HL-60/S4 treated with retinoic acid at 250 ng/mL for 4 days and 3 days (cell line): ENCODE results near the gene SLC25A25.

Experiments
- in situ Hi-C: fragments of 300-500 bp; cut with MboI; formaldehyde crosslinking; loops from 2 replicates; pipeline ENCODE4 v1.7.0; 2022; ENCODE audit warnings: low sequenced_read_pairs

SLC25A25 gene

GRCh38 chr9:128072144-128073021 is 4.4 kb downstream of the SLC25A25 start:
- in situ Hi-C loops: no loop called here

- in situ Hi-C loops: no loop called here
Measured at GRCh38 chr9:128073253-128073886, 5.3 kb downstream of the SLC25A25 start.

- in situ Hi-C loops: no loop called here
Measured at GRCh38 chr9:128077847-128078503, 9.9 kb downstream of the SLC25A25 start.

- in situ Hi-C loops: no loop called here
Measured at GRCh38 chr9:128078504-128079434, 10.7 kb downstream of the SLC25A25 start.

- in situ Hi-C loops: no loop called here
Measured at GRCh38 chr9:128080206-128080605, 12.2 kb downstream of the SLC25A25 start.

- in situ Hi-C loops: no loop called here
Measured at GRCh38 chr9:128081056-128081455, 13.0 kb downstream of the SLC25A25 start.

- in situ Hi-C loops: no loop called here
Measured at GRCh38 chr9:128082151-128082550, 14.1 kb downstream of the SLC25A25 start.

- in situ Hi-C loops: no loop called here
Measured at GRCh38 chr9:128084746-128085145, 16.7 kb downstream of the SLC25A25 start.

GRCh38 chr9:128085943-128086342 is 17.9 kb downstream of the SLC25A25 start:
- in situ Hi-C loops: no loop called here

GRCh38 chr9:128087262-128087661 is 19.2 kb downstream of the SLC25A25 start:
- in situ Hi-C loops: no loop called here

GRCh38 chr9:128088253-128088945 is 20.4 kb downstream of the SLC25A25 start:
- in situ Hi-C loops: no loop called here

- in situ Hi-C loops: no loop called here
Measured at GRCh38 chr9:128089299-128089698, 21.3 kb downstream of the SLC25A25 start.

GRCh38 chr9:128091144-128091543 is 23.1 kb downstream of the SLC25A25 start:
- in situ Hi-C loops: no loop called here

GRCh38 chr9:128091571-128091970 is 23.5 kb downstream of the SLC25A25 start:
- in situ Hi-C loops: no loop called here

GRCh38 chr9:128092199-128092977 is 24.4 kb downstream of the SLC25A25 start:
- in situ Hi-C loops: no loop called here

GRCh38 chr9:128093011-128093410 is 25.0 kb downstream of the SLC25A25 start:
- in situ Hi-C loops: no loop called here

GRCh38 chr9:128094166-128094949 is 26.3 kb downstream of the SLC25A25 start:
- in situ Hi-C loops: no loop called here

- in situ Hi-C loops: no loop called here
Measured at GRCh38 chr9:128094950-128095544, 27.0 kb downstream of the SLC25A25 start.
